HepG2 (cell line): Measurements from ENCODE around the gene TTLL4. TPM values are rescaled to one million over a fixed set of nuclear protein-coding genes. Genes with fewer than 3 reads are reported as not detected.
A peak's percentile ranks its signal among the peaks of the same experiment; 100 is the strongest.

Experiments used
- ATF7 ChIP-seq, 2 experiments: fragments of 450-650 bp in 1 of 2; sonication (generic) in 1 of 2; formaldehyde crosslinking in 1 of 2; IDR thresholded peaks; 2 replicates each; pipeline versions ENCODE4 v1.4.0 to v1.6.1; 2016 to 2020; ENCODE audit warnings: antibody characterized with exemption in 1 of 2, mild to moderate bottlenecking in 1 of 2, missing genetic modification reagents in 1 of 2
- ETV6 ChIP-seq: sonication (generic); formaldehyde crosslinking; conservative IDR thresholded peaks from 2 replicates; pipeline ENCODE4 v1.4.0; 2020; ENCODE audit warnings: missing genetic modification reagents
- EZH2 ChIP-seq: conservative IDR thresholded peaks from 2 replicates; pipeline ENCODE4 v1.6.1; 2012; ENCODE audit warnings: mild to moderate bottlenecking, low read depth, low read length, moderate library complexity
- HMG20A ChIP-seq: IDR thresholded peaks from 2 replicates; pipeline ENCODE4 v1.6.1; 2016; ENCODE audit warnings: borderline replicate concordance
- HOXA3 ChIP-seq: sonication (generic); formaldehyde crosslinking; IDR thresholded peaks from 2 replicates; pipeline ENCODE4 v1.5.0; 2020; ENCODE audit warnings: missing genetic modification reagents
- MEF2D ChIP-seq: sonication (generic); formaldehyde crosslinking; IDR thresholded peaks from 2 replicates; pipeline ENCODE4 v1.5.1; 2020; ENCODE audit warnings: mild to moderate bottlenecking, missing genetic modification reagents
- MNT ChIP-seq: fragments of 450-650 bp; IDR thresholded peaks from 2 replicates; pipeline ENCODE4 v1.6.1; 2016
- NFE2L1 ChIP-seq: sonication (generic); formaldehyde crosslinking; IDR thresholded peaks from 2 replicates; pipeline ENCODE4 v1.4.0; 2020; ENCODE audit warnings: missing genetic modification reagents, mild to moderate bottlenecking, borderline replicate concordance
- PAX8 ChIP-seq: sonication (generic); formaldehyde crosslinking; IDR thresholded peaks from 2 replicates; pipeline ENCODE4 v1.8.0; 2022; ENCODE audit warnings: mild to moderate bottlenecking, missing genetic modification reagents, borderline replicate concordance
- SRSF9 ChIP-seq: fragments of 200-400 bp; formaldehyde crosslinking; IDR thresholded peaks from 2 replicates; pipeline ENCODE4 v1.6.1; 2018; ENCODE audit warnings: borderline replicate concordance, mild to moderate bottlenecking, low read depth, low read length; ENCODE audit not compliant: insufficient read depth, poor library complexity, severe bottlenecking
- THYN1 ChIP-seq: sonication (generic); formaldehyde crosslinking; IDR thresholded peaks from 2 replicates; pipeline ENCODE4 v1.8.1; 2023; ENCODE audit warnings: low read depth, mild to moderate bottlenecking, moderate library complexity, missing genetic modification reagents, borderline replicate concordance
- ZBTB1 ChIP-seq: sonication (generic); formaldehyde crosslinking; IDR thresholded peaks from 2 replicates; pipeline ENCODE4 v1.4.0; 2020; ENCODE audit warnings: missing genetic modification reagents, borderline replicate concordance
- ZBTB20 ChIP-seq: sonication (generic); formaldehyde crosslinking; IDR thresholded peaks from 2 replicates; pipeline ENCODE4 v1.8.1; 2023; ENCODE audit warnings: missing genetic modification reagents, low read depth, mild to moderate bottlenecking, borderline replicate concordance
- ZFP82 ChIP-seq: sonication (generic); formaldehyde crosslinking; IDR thresholded peaks from 2 replicates; pipeline ENCODE4 v1.5.1; 2020; ENCODE audit warnings: mild to moderate bottlenecking, missing genetic modification reagents, borderline replicate concordance
- ZNF432 ChIP-seq: sonication (generic); formaldehyde crosslinking; IDR thresholded peaks from 2 replicates; pipeline ENCODE4 v1.5.0; 2020; ENCODE audit warnings: missing genetic modification reagents, mild to moderate bottlenecking, borderline replicate concordance
- ZNF543 ChIP-seq: sonication (generic); formaldehyde crosslinking; IDR thresholded peaks from 2 replicates; pipeline ENCODE4 v1.4.0; 2020; ENCODE audit warnings: mild to moderate bottlenecking, missing genetic modification reagents
- ZNF709 ChIP-seq: sonication (generic); formaldehyde crosslinking; IDR thresholded peaks from 2 replicates; pipeline ENCODE4 v1.5.0; 2020; ENCODE audit warnings: mild to moderate bottlenecking, missing genetic modification reagents
- ZNF816 ChIP-seq: sonication (generic); formaldehyde crosslinking; IDR thresholded peaks from 2 replicates; pipeline ENCODE4 v1.8.0; 2022; ENCODE audit warnings: missing genetic modification reagents, mild to moderate bottlenecking, borderline replicate concordance
- polyA plus RNA-seq, 8 experiments: library from polyadenylated mRNA; depleted of rRNA in 3 of 8; stranded (reverse) in 7 of 8; unstranded in 1 of 8; fragments of >200 nt; fragmentation: Illumina TruSeq in 4 of 8; extraction: Trizol in 4 of 8; gene quantifications; 2 replicates each; pipeline versions ENCODE4 v1.2.1 to v1.2.3, GENCODE V29; 2011 to 2016; ENCODE audit warnings: low read depth in 4 of 8, missing spikeins in 1 of 8, mixed read lengths in 1 of 8; ENCODE audit not compliant: insufficient read depth in 1 of 8
- total RNA-seq, 5 experiments: library from RNA; depleted of rRNA; stranded (reverse); fragments of >200 nt; fragmentation: Illumina TruSeq; extraction: Trizol; gene quantifications; 2 replicates each; pipeline ENCODE4 v1.2.3, GENCODE V29; 2016; ENCODE audit warnings: low read depth in 1 of 5
- TF ChIP-seq, protein P1 (sequence below): sonication (generic); formaldehyde crosslinking; IDR thresholded peaks from 2 replicates; pipeline ENCODE4 v1.8.1; 2023; ENCODE audit warnings: mild to moderate bottlenecking, moderate library complexity, missing genetic modification reagents
- TF ChIP-seq, protein P2 (sequence below): sonication (generic); formaldehyde crosslinking; IDR thresholded peaks from 2 replicates; pipeline ENCODE4 v1.5.0; 2020; ENCODE audit warnings: mild to moderate bottlenecking, missing genetic modification reagents
- TF ChIP-seq, protein P3 (sequence below): sonication (generic); formaldehyde crosslinking; IDR thresholded peaks from 2 replicates; pipeline ENCODE4 v1.5.0; 2020; ENCODE audit warnings: mild to moderate bottlenecking, missing genetic modification reagents, borderline replicate concordance

The TTLL4 gene
- total and polyA plus RNA-seq, 2 of the 13 experiments (the other 11 are each of a cell fraction or from before 2014, with no cell fraction given) = 77.5 to 84.6 TPM

DNA sequence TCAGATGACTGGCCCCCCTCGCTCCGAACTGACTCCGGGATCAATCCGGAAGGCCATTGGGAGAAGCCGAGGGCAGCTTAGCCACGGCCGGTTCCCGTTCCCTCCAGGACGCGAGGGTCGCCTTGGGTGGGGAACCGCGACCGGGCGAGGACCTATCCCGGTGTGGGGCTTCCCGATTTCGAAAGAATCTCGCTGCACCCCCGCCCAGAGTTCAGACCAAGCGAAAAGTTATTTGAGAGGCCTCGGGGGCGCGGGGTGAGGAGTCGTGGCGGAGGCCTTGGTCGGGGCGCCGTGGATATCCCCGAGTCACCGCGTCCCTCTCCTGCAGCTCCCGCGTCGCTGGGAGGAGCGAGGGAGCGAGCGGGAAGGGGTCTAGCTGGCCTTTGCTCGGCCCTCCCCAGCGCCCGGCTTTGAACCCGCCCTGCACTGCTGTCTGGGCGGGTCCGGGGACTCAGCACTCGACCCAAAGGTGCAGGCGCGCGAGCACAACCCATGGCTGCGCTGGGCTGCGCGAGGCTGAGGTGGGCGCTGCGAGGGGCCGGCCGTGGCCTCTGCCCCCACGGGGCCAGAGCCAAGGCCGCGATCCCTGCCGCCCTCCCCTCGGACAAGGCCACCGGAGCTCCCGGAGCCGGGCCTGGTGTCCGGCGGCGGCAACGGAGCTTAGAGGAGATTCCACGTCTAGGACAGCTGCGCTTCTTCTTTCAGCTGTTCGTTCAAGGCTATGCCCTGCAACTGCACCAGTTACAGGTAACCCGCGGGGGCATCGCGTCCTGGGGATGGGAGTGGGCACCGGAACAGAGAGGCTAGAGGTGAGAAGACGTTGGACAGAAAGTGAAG, 71.3 kb downstream of the TTLL4 start, which contains the start of gene CYP27A1 (continued):
- TF ChIP-seq, protein P1, sequence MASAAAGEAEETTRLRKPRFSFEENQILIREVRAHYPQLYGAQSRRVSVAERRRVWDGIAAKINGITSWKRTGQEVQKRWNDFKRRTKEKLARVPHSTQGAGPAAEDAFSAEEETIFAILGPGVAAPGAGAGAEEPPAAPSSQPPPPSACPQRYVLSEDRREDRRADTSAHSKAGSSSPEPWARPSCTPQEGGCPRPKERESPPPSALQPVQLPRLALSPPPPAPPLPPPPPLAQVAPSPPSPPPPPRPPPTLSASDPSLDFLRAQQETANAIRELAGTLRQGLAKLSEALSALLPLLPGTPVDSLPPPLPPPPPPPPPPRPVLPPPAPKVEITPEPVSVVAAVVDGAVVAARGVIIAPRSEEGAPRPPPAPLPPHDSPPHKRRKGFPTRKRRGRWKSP (CRISPR knock-in tag) = peak; percentile 96
- TF ChIP-seq, protein P2, sequence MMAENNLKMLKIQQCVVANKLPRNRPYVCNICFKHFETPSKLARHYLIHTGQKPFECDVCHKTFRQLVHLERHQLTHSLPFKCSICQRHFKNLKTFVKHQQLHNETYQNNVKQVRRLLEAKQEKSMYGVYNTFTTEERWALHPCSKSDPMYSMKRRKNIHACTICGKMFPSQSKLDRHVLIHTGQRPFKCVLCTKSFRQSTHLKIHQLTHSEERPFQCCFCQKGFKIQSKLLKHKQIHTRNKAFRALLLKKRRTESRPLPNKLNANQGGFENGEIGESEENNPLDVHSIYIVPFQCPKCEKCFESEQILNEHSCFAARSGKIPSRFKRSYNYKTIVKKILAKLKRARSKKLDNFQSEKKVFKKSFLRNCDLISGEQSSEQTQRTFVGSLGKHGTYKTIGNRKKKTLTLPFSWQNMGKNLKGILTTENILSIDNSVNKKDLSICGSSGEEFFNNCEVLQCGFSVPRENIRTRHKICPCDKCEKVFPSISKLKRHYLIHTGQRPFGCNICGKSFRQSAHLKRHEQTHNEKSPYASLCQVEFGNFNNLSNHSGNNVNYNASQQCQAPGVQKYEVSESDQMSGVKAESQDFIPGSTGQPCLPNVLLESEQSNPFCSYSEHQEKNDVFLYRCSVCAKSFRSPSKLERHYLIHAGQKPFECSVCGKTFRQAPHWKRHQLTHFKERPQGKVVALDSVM (CRISPR knock-in tag) = peak; percentile 59; the same call in 1 of the 2 replicates
- TF ChIP-seq, protein P3, sequence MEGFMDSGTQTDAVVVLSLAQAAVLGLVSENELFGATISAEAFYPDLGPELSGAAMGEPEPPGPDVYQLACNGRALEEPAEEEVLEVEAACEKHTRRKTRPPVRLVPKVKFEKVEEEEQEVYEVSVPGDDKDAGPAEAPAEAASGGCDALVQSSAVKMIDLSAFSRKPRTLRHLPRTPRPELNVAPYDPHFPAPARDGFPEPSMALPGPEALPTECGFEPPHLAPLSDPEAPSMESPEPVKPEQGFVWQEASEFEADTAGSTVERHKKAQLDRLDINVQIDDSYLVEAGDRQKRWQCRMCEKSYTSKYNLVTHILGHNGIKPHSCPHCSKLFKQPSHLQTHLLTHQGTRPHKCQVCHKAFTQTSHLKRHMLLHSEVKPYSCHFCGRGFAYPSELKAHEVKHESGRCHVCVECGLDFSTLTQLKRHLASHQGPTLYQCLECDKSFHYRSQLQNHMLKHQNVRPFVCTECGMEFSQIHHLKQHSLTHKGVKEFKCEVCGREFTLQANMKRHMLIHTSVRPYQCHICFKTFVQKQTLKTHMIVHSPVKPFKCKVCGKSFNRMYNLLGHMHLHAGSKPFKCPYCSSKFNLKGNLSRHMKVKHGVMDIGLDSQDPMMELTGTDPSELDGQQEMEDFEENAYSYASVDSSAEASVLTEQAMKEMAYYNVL = no peak
- peak; percentile 95 for TF ChIP-seq ZNF709
- TF ChIP-seq ZFP82 (CRISPR knock-in tag) = peak; percentile 97; the same call in 1 of the 2 replicates
- peak; percentile 92 for TF ChIP-seq ETV6 (CRISPR knock-in tag)
- peak; percentile 93 for TF ChIP-seq ZNF432
- TF ChIP-seq MNT = no peak
- TF ChIP-seq SRSF9 = no peak
- peak; percentile 75 for TF ChIP-seq HOXA3 (CRISPR knock-in tag)
- peak; percentile 44; the same call in 1 of the 2 replicates for TF ChIP-seq ZBTB1
- TF ChIP-seq HMG20A (CRISPR knock-in tag) = 0 out of 2 replicates have a peak, but pooled peaks have one; percentile 9
- TF ChIP-seq ATF7 (IDR thresholded peaks at IDR 0.05) = no peak
- TF ChIP-seq ATF7 (CRISPR knock-in tag; IDR thresholded peaks at IDR 0.05) = peak; percentile 77
- TF ChIP-seq THYN1 (CRISPR knock-in tag) = no peak; the same call in 1 of the 2 replicates
- peak; percentile 99 for TF ChIP-seq ZNF543 (CRISPR knock-in tag)
- TF ChIP-seq NFE2L1 (CRISPR knock-in tag) = 0 out of 2 replicates have a peak, but pooled peaks have one; percentile 16
- TF ChIP-seq EZH2 = no peak
- TF ChIP-seq ZBTB20 = peak; percentile 24; the same call in 1 of the 2 replicates
- TF ChIP-seq PAX8 = peak; percentile 99
- TF ChIP-seq ZNF816 = peak; percentile 98
- TF ChIP-seq MEF2D = peak; percentile 77
